H9 (cell line): Measurements from ENCODE around the gene STK11IP. TPM values are rescaled to one million over a fixed set of nuclear protein-coding genes. Genes with fewer than 3 reads are reported as not detected.

Experiments
- DNase-seq: peaks from one replicate; pipeline ENCODE4 v3.0.0-alpha.2; 2017
- H2AFZ ChIP-seq: one replicate; pipeline ENCODE4 v1.6.1; 2013; ENCODE audit warnings: mild to moderate bottlenecking, low read length, control low read depth, moderate library complexity
- H2AK5ac ChIP-seq: 2 replicates; pipeline ENCODE4 v1.6.1; 2013; ENCODE audit warnings: low read length, control low read depth, mixed read lengths; ENCODE audit not compliant: insufficient read length
- H2BK120ac ChIP-seq: one replicate; pipeline ENCODE4 v1.6.1; 2013; ENCODE audit warnings: low read depth, mild to moderate bottlenecking, low read length, control low read depth, inconsistent platforms; ENCODE audit not compliant: poor library complexity, severe bottlenecking
- H2BK12ac ChIP-seq: 2 replicates; pipeline ENCODE4 v1.6.1; 2013; ENCODE audit warnings: low read length, control low read depth, mixed read lengths, low read depth; ENCODE audit not compliant: insufficient read length
- H2BK15ac ChIP-seq: 2 replicates; pipeline ENCODE4 v1.6.1; 2013; ENCODE audit warnings: low read depth, low read length, control low read depth
- H2BK20ac ChIP-seq: one replicate; pipeline ENCODE4 v1.6.1; 2013; ENCODE audit warnings: low read depth, mild to moderate bottlenecking, low read length, control low read depth, inconsistent platforms; ENCODE audit not compliant: poor library complexity, severe bottlenecking
- H2BK5ac ChIP-seq: 2 replicates; pipeline ENCODE4 v1.6.1; 2013; ENCODE audit warnings: low read length, control low read depth, mixed read lengths; ENCODE audit not compliant: insufficient read length
- H3K14ac ChIP-seq: 2 replicates; pipeline ENCODE4 v1.6.1; 2013; ENCODE audit warnings: low read length, control low read depth; ENCODE audit not compliant: insufficient read depth
- H3K18ac ChIP-seq: 2 replicates; pipeline ENCODE4 v1.6.1; 2013; ENCODE audit warnings: low read depth, mild to moderate bottlenecking, mixed read lengths, low read length, control low read depth; ENCODE audit not compliant: insufficient read length
- H3K23ac ChIP-seq: 2 replicates; pipeline ENCODE4 v1.6.1; 2013; ENCODE audit warnings: low read length, control low read depth, mixed read lengths, low read depth; ENCODE audit not compliant: insufficient read length
- H3K23me2 ChIP-seq: 2 replicates; pipeline ENCODE4 v1.6.1; 2013; ENCODE audit warnings: low read depth, mild to moderate bottlenecking, mixed read lengths, low read length, control low read depth; ENCODE audit not compliant: insufficient read length, poor library complexity, severe bottlenecking
- H3K27ac ChIP-seq: 2 replicates; pipeline ENCODE4 v1.5.1; 2013; ENCODE audit warnings: low read length, control low read depth, mixed read lengths, low read depth; ENCODE audit not compliant: insufficient read length
- H3K27me3 ChIP-seq: 2 replicates; pipeline ENCODE4 v1.6.1; 2013; ENCODE audit warnings: low read length, control low read depth, inconsistent platforms; ENCODE audit not compliant: insufficient read depth
- H3K4ac ChIP-seq: 2 replicates; pipeline ENCODE4 v1.6.1; 2013; ENCODE audit warnings: low read depth, mild to moderate bottlenecking, control low read depth, inconsistent platforms, low read length, moderate library complexity
- H3K4me1 ChIP-seq: 2 replicates; pipeline ENCODE4 v1.6.1; 2013; ENCODE audit warnings: low read length, control low read depth, inconsistent platforms; ENCODE audit not compliant: insufficient read depth
- H3K4me2 ChIP-seq: 2 replicates; pipeline ENCODE4 v1.6.1; 2013; ENCODE audit warnings: low read length, control low read depth, mixed read lengths; ENCODE audit not compliant: insufficient read length, insufficient read depth
- H3K56ac ChIP-seq: 2 replicates; pipeline ENCODE4 v1.6.1; 2013; ENCODE audit warnings: low read depth, mild to moderate bottlenecking, mixed read lengths, low read length, control low read depth; ENCODE audit not compliant: insufficient read length
- H3K79me1 ChIP-seq: 2 replicates; pipeline ENCODE4 v1.6.1; 2013; ENCODE audit warnings: low read depth, mild to moderate bottlenecking, moderate library complexity, low read length, control low read depth, inconsistent platforms; ENCODE audit not compliant: insufficient read depth, poor library complexity, severe bottlenecking
- H3K79me2 ChIP-seq: 2 replicates; pipeline ENCODE4 v1.6.1; 2013; ENCODE audit warnings: low read length, control low read depth, inconsistent platforms; ENCODE audit not compliant: insufficient read depth
- H3K9ac ChIP-seq: 2 replicates; pipeline ENCODE4 v1.6.1; 2013; ENCODE audit warnings: low read length, control low read depth, mixed read lengths; ENCODE audit not compliant: insufficient read length; ENCODE audit errors: extremely low read depth
- H3K9me3 ChIP-seq: one replicate; pipeline ENCODE4 v1.6.1; 2013; ENCODE audit warnings: low read depth, low read length, inconsistent platforms; ENCODE audit not compliant: control insufficient read depth
- H3T11ph ChIP-seq: one replicate; pipeline ENCODE4 v1.6.1; 2013; ENCODE audit warnings: mild to moderate bottlenecking, low read length, control low read depth, inconsistent platforms
- H4K20me1 ChIP-seq: one replicate; pipeline ENCODE4 v1.6.1; 2013; ENCODE audit not compliant: control insufficient read depth, insufficient read length, insufficient read depth
- H4K5ac ChIP-seq: 2 replicates; pipeline ENCODE4 v1.6.1; 2013; ENCODE audit warnings: low read depth, mild to moderate bottlenecking, mixed read lengths, low read length, control low read depth; ENCODE audit not compliant: insufficient read length
- H4K8ac ChIP-seq: replicated peaks from 2 replicates; pipeline ENCODE4 v1.6.1; 2013; ENCODE audit warnings: low read length, control low read depth, mixed read lengths, low read depth; ENCODE audit not compliant: insufficient read length
- H4K91ac ChIP-seq: 2 replicates; pipeline ENCODE4 v1.6.1; 2013; ENCODE audit warnings: low read depth, mild to moderate bottlenecking, moderate library complexity, mixed read lengths, low read length, control low read depth; ENCODE audit not compliant: insufficient read length
- H3K27ac Mint-ChIP-seq, 3 experiments: 2 replicates in 2 of 3; 3 replicates in 1 of 3; pipeline ENCODE4 v1.8.0; 2020 to 2021; ENCODE audit warnings: mixed read lengths in 3 of 3, mild to moderate bottlenecking in 1 of 3, moderate library complexity in 1 of 3
- H3K27me3 Mint-ChIP-seq: 2 replicates; pipeline ENCODE4 v1.8.0; 2021; ENCODE audit warnings: low read depth, mild to moderate bottlenecking, moderate library complexity, mixed read lengths
- H3K36me3 Mint-ChIP-seq, 3 experiments: 2 replicates in 2 of 3; 3 replicates in 1 of 3; pipeline ENCODE4 v1.8.0; 2020 to 2021; ENCODE audit warnings: low read depth in 3 of 3, mixed read lengths in 3 of 3; ENCODE audit not compliant: insufficient read depth in 1 of 3
- H3K4me1 Mint-ChIP-seq, 2 experiments: 2 replicates each; pipeline ENCODE4 v1.8.0; 2020; ENCODE audit warnings: mixed read lengths in 2 of 2
- H3K4me3 Mint-ChIP-seq, 2 experiments: 2 replicates in 1 of 2; 3 replicates in 1 of 2; pipeline ENCODE4 v1.8.0; 2020 to 2021; ENCODE audit warnings: mild to moderate bottlenecking in 2 of 2, mixed read lengths in 2 of 2, moderate library complexity in 1 of 2
- H3K9me3 Mint-ChIP-seq, 2 experiments: 2 replicates in 1 of 2; 3 replicates in 1 of 2; pipeline ENCODE4 v1.8.0; 2020; ENCODE audit warnings: mild to moderate bottlenecking in 2 of 2, mixed read lengths in 2 of 2, moderate library complexity in 1 of 2
- WGBS: extraction: QIAGEN DNeasy Blood & Tissue Kit; methylation state at CpG from one replicate; pipeline ENCODE4 v1.1.7; 2013; ENCODE audit warnings: missing lambda C conversion rate, low lambda C conversion rate, mixed read lengths; ENCODE audit not compliant: insufficient read length; ENCODE audit errors: extremely low coverage; 5-methylcytosine and 5-hydroxymethylcytosine counted together
- total RNA-seq: library from RNA; stranded (reverse); gene quantifications from 2 replicates; pipeline ENCODE4 v1.2.1, GENCODE V29; 2021
- TF ChIP-seq, protein P1 (sequence below): fragments of 200-600 bp; sonication (generic); conservative IDR thresholded peaks from 3 replicates; pipeline ENCODE4 v1.8.0; 2021; ENCODE audit warnings: antibody characterized with exemption, mild to moderate bottlenecking

Gene STK11IP
- total RNA-seq, 1 experiment from 2014 or later = 31.1 TPM

DNA sequence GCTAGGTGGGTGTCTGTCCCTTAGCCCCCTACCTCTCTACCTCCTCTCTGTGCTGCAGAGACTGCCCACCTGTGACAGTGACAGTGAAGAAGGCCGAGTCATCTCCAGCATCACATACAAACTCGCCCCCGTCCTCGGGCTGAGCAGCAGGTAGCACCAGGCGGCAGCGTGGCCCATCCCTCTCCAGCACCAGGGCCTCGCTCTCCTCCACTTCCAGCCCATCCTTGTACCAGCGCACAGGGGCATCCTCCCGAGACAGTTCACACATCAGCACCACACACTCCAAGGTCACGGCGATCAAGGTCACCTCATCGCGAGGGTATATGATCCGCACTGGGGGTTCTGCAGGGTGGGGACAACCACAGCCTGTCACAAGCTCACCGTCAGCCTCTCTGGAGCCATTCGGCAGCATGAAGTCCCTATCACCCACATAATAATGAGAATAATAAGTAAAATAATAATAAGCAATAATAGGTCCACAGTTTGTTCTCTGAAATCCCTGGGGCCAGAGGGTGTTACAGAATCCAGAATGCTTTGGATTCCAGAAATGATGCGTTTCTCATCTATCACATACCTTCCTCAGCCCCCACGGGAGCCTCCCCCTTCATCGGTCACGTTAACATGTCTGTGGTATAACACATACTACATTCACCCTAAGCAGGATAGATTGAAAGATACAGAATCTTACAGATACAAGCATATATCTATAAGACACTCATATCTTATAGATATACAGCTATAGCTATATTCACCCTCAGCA lies 38.3 kb upstream of the STK11IP start:
- H2BK5ac ChIP-seq = no peak overlapping the region
- H4K20me1 ChIP-seq = no peaks in the 10 kb centered on the region
- H2BK12ac ChIP-seq = no peak overlapping the region
- H4K91ac ChIP-seq = no peak overlapping the region
- H3K4me1 ChIP-seq = peaks cover 17% of the 10 kb centered on the region; the same call in 1 of the 2 replicates
- H3K27me3 ChIP-seq = no peaks in the 10 kb centered on the region
- no peak overlapping the region for H4K5ac ChIP-seq
- H3K4me2 ChIP-seq = no peak overlapping the region
- Mint-ChIP-seq H3K4me1 (peaks cover 39 to 40% of the 10 kb centered on the region in 2 experiments), H3K4me3 (no peak overlapping the region), H3K27me3 (peaks cover 8% of the 10 kb centered on the region), H3K36me3 (peaks cover 27 to 59% (median 53%) of the 10 kb centered on the region in 3 experiments), H3K9me3 (no peaks in the 10 kb centered on the region; a peak in 1 of 5 replicates), H3K27ac (no peak overlapping the region)
- no peak overlapping the region for H2BK20ac ChIP-seq
- no peak overlapping the region for H3K9ac ChIP-seq
- TF ChIP-seq, protein P1, sequence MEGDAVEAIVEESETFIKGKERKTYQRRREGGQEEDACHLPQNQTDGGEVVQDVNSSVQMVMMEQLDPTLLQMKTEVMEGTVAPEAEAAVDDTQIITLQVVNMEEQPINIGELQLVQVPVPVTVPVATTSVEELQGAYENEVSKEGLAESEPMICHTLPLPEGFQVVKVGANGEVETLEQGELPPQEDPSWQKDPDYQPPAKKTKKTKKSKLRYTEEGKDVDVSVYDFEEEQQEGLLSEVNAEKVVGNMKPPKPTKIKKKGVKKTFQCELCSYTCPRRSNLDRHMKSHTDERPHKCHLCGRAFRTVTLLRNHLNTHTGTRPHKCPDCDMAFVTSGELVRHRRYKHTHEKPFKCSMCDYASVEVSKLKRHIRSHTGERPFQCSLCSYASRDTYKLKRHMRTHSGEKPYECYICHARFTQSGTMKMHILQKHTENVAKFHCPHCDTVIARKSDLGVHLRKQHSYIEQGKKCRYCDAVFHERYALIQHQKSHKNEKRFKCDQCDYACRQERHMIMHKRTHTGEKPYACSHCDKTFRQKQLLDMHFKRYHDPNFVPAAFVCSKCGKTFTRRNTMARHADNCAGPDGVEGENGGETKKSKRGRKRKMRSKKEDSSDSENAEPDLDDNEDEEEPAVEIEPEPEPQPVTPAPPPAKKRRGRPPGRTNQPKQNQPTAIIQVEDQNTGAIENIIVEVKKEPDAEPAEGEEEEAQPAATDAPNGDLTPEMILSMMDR = no peak
- H2BK15ac ChIP-seq = no peak overlapping the region
- no peak overlapping the region for H3K18ac ChIP-seq
- H3K14ac ChIP-seq = no peak overlapping the region
- no peaks in the 10 kb centered on the region for H3K79me1 ChIP-seq
- no peak overlapping the region for H3K4ac ChIP-seq
- no peak overlapping the region for H2BK120ac ChIP-seq
- no peaks in the 10 kb centered on the region for H3K79me2 ChIP-seq
- no CpG with 5 or more reads among the region's 20 CpGs for WGBS
- no peak overlapping the region for H2AK5ac ChIP-seq
- no peaks in the 10 kb centered on the region for H3K9me3 ChIP-seq
- H3T11ph ChIP-seq = no peak overlapping the region
- no peak overlapping the region for H2AFZ ChIP-seq
- no peak overlapping the region for H3K23ac ChIP-seq
- DNase-seq = no peak
- H3K23me2 ChIP-seq = no peaks in the 10 kb centered on the region
- no peak overlapping the region for H4K8ac ChIP-seq
- H3K56ac ChIP-seq = no peak overlapping the region
- H3K27ac ChIP-seq = no peak overlapping the region
